PC-9 (cell line): ENCODE data around the gene RNASE3.

ENCODE experiments used
- EZH2 ChIP-seq: fragments of 200-600 bp; sonication (generic); IDR thresholded peaks from 2 replicates; pipeline ENCODE4 v1.8.0; 2017; ENCODE audit warnings: antibody characterized with exemption, low read depth
- TF ChIP-seq, protein P1 (sequence below): fragments of 200-600 bp; sonication (generic); conservative IDR thresholded peaks from 2 replicates; pipeline ENCODE4 v1.6.1; 2017; ENCODE audit warnings: mixed run types, antibody characterized with exemption, mild to moderate bottlenecking, moderate library complexity

DNA sequence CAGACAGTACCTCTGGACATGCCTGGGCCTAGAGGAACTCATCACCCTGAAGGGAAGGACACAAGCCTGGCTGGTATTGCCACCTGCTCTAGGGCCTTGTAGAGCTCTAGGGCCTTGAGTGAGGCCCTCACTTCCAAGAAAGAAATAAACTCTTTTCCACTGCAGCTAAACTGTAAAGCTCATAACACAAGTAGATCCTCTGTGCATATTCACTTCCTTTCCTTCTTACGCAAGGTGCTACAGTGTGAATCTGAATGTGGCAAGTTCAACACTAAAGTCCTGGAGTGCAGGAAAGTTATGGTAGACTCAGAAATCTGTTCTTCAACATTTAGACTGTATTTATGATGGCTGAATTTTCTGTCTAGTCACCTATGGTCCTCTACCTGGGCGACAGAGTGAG is 14.5 kb downstream of the RNASE3 start:
- TF ChIP-seq, protein P1, sequence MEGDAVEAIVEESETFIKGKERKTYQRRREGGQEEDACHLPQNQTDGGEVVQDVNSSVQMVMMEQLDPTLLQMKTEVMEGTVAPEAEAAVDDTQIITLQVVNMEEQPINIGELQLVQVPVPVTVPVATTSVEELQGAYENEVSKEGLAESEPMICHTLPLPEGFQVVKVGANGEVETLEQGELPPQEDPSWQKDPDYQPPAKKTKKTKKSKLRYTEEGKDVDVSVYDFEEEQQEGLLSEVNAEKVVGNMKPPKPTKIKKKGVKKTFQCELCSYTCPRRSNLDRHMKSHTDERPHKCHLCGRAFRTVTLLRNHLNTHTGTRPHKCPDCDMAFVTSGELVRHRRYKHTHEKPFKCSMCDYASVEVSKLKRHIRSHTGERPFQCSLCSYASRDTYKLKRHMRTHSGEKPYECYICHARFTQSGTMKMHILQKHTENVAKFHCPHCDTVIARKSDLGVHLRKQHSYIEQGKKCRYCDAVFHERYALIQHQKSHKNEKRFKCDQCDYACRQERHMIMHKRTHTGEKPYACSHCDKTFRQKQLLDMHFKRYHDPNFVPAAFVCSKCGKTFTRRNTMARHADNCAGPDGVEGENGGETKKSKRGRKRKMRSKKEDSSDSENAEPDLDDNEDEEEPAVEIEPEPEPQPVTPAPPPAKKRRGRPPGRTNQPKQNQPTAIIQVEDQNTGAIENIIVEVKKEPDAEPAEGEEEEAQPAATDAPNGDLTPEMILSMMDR: no peak
- TF ChIP-seq EZH2: no peak
